Uterus (tissue), 4 donors: ENCODE results near the gene FEM1B. TPM values are rescaled to one million over a fixed set of nuclear protein-coding genes. Genes with fewer than 3 reads are reported as not detected.
A peak's percentile ranks its signal among the peaks of the same experiment; 100 is the strongest.

ENCODE experiments used
- DNase-seq, 2 donors: peaks; one replicate each; pipeline ENCODE4 v3.0.0-alpha.2; 2019 to 2020
- H3K27ac ChIP-seq, 2 donors: fragments of 200-600 bp; sonication (generic); 1 replicate in 1 of 2; 2 replicates in 1 of 2; pipeline ENCODE4 v1.5.1; 2016 to 2018
- H3K27me3 ChIP-seq, 2 donors: fragments of 200-600 bp; sonication (generic); one replicate each; pipeline ENCODE4 v1.5.1; 2018 to 2019; ENCODE audit warnings: control low read depth in 1 of 2
- H3K36me3 ChIP-seq, 2 donors: fragments of 200-600 bp; sonication (generic); one replicate each; pipeline ENCODE4 v1.5.1; 2019; ENCODE audit warnings: control low read depth in 1 of 2
- H3K4me1 ChIP-seq, 2 donors: fragments of 200-600 bp; sonication (generic); one replicate each; pipeline ENCODE4 v1.5.1; 2018 to 2019; ENCODE audit warnings: control low read depth in 1 of 2
- H3K4me3 ChIP-seq, 2 donors: fragments of 200-600 bp; sonication (generic); 1 replicate in 1 of 2; 2 replicates in 1 of 2; pipeline ENCODE4 v1.5.1; 2018 to 2019; ENCODE audit warnings: mild to moderate bottlenecking in 1 of 2
- H3K9me3 ChIP-seq, 2 donors: fragments of 200-600 bp; sonication (generic); one replicate each; pipeline ENCODE4 v1.5.1; 2019; ENCODE audit warnings: control low read depth in 1 of 2
- POLR2A ChIP-seq, 2 donors: fragments of 450-650 bp; IDR thresholded peaks; one replicate each; pipeline ENCODE4 v1.6.1; 2016; ENCODE audit warnings: antibody characterized with exemption in 2 of 2, mild to moderate bottlenecking in 1 of 2, moderate library complexity in 1 of 2
- intact Hi-C: fragments of 100-400 bp; cut with DNase I; formaldehyde crosslinking; loops from one replicate; pipeline ENCODE4 v1.15.1; 2023; ENCODE audit warnings: low total_unique reads
- total RNA-seq, 4 donors: library from RNA; depleted of rRNA in 3 of 4; stranded (reverse); fragments of >200 nt in 3 of 4; gene quantifications; one replicate each; pipeline versions ENCODE4 v1.1.0 to v1.2.4, GENCODE V29; 2014 to 2023
- TF ChIP-seq, protein P1 (sequence below), 4 experiments: fragments of 200-600 bp in 2 of 4; fragments of 450-650 bp in 2 of 4; sonication (generic) in 2 of 4; IDR thresholded peaks; one replicate each; pipeline ENCODE4 v1.5.1; 2016 to 2019; ENCODE audit warnings: antibody characterized with exemption in 4 of 4, mild to moderate bottlenecking in 2 of 4, moderate library complexity in 1 of 4
- donor health status: DM: yes; HTN: yes; CAD: no.

The FEM1B gene
- total RNA-seq, 4 donors from 2014 or later = 39.4 to 130 (median 77.4) TPM

DNA sequence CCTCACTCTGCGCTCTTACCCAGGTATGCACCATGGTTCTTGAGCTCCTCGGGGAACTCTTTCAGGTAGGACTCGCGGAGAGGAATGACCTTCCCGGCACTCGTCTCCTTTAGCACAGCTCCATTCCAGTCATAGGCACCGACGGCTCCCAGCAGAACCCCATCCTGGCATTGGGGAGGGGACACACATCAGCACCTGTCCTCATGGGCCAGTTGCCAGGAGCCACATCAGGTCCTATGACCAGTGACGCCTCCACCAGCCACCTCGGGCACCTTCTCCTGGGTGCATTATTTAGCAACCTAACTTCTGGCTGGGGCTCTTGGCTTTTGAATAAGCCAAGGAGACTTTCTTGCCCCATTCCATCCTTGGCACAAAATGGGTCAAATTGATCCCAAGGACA, 61.9 kb downstream of the FEM1B start:
- H3K4me3 ChIP-seq = no peak overlapping the region
- intact Hi-C loops = no loop called here
- no peak for DNase-seq
- peaks cover 14 to 30% of the 10 kb centered on the region in 2 donors for H3K4me1 ChIP-seq
- H3K9me3 ChIP-seq = no peaks in the 10 kb centered on the region
- no peaks in the 10 kb centered on the region for H3K36me3 ChIP-seq
- TF ChIP-seq, protein P1, sequence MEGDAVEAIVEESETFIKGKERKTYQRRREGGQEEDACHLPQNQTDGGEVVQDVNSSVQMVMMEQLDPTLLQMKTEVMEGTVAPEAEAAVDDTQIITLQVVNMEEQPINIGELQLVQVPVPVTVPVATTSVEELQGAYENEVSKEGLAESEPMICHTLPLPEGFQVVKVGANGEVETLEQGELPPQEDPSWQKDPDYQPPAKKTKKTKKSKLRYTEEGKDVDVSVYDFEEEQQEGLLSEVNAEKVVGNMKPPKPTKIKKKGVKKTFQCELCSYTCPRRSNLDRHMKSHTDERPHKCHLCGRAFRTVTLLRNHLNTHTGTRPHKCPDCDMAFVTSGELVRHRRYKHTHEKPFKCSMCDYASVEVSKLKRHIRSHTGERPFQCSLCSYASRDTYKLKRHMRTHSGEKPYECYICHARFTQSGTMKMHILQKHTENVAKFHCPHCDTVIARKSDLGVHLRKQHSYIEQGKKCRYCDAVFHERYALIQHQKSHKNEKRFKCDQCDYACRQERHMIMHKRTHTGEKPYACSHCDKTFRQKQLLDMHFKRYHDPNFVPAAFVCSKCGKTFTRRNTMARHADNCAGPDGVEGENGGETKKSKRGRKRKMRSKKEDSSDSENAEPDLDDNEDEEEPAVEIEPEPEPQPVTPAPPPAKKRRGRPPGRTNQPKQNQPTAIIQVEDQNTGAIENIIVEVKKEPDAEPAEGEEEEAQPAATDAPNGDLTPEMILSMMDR (IDR thresholded peaks at IDR 0.05) = no peak
- no peak for TF ChIP-seq POLR2A (IDR thresholded peaks at IDR 0.05)
- no peaks in the 10 kb centered on the region for H3K27me3 ChIP-seq
- H3K27ac ChIP-seq = peak overlapping the region; percentile 83 to 85

DNA sequence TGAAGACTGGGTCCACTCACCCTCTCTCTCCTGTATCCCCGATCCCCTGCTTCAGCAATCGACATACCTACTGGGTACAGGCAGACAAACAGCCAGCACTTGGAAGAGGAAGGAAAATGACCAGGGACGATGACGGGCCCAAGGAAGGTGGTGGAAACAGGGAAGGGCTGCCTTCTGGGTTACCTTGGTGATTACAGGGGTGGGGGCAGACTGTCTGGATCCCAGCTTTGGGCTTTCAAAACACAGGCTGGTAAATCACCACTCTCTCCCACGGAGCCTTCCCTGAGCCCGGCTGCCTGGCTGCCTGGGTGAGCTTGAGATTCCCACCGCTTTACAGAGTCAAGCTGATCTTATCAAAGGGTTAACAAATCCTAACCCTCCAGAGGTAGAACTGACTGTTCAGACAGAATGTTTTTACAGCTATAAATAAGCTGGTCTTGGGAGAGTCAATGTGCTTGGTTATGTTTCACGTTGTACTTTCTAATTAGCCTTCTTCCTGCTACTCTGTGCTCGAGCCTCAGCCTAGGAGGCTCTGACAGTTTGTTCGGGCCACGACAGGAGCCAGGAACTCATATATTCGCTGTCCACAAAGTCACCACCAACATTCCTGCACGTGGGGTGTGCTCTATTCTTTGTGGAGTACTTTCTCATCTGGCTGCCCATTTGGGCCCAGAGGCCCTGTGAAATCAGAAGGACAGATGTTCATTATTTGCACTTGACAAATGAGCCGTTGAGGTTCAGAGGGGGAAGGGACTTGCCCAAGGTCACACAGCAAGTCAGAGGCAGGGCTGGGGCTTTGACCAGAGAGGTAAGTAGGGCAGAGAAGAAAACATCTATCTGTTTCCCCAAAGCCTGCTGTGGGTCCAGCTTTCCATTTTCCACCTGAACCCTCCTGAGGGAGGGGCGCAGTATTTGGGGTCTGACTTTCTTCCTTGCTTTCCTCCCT, 63.5 kb downstream of the FEM1B start:
- Histone ChIP-seq H3K27ac (peak overlapping the region; percentile 83 to 85), H3K4me3 (no peak overlapping the region), H3K9me3 (no peaks in the 10 kb centered on the region), H3K36me3 (no peaks in the 10 kb centered on the region), H3K4me1 (peaks cover 14 to 16% of the 10 kb centered on the region in 2 donors), H3K27me3 (no peaks in the 10 kb centered on the region)
- TF ChIP-seq, protein P1 (IDR thresholded peaks at IDR 0.05) = peak in 1 of 4 experiments; percentile 14
- no peak for TF ChIP-seq POLR2A (IDR thresholded peaks at IDR 0.05)
- peak; percentile 51 to 81 for DNase-seq
- intact Hi-C loops = no loop called here

DNA sequence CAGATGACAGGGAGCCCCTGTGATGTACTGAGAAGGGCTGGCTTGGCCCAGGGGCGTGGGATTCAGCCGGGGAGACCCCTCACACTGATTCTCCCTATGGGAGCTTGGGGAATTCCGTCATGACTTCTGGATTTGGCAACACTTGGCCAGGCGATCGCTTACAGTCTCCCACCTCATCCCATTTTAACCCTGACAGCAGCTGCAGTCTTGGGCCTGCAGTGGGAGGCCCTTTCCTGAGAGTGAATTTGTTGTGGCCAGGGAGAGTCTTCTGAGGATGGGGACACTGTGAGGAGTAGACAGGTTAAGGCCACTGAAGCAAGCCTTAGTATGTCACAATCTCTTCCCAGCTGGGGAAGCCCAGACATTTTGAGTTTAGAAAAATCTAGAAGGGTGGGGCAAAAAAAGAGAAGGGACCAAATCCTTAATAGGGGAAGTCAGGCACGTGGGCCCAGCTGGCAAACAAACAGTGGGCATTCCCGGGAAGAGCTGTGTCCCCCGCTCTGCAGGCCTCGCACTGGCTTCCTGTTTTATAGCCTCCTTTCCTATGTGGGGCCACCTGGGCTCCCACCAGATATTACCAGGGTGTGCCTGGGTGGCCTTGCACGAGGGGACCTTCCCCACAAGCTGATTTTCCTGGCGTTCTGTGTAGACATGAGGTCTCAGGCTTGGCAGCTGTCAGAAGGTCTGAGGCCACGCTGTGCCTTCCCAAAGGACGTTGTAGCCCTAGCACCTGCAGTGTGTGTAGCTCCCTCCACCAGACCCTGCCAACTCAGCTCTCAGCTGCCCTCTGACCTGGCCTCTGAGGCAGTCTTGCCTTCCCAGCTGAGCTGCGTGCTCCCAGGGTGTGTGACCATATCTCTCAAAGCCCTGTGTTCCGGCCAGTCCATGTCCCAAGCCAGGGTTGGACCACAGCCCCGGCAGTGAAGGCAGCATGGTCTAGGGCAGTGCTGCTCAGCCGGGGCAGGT, 64.5 kb downstream of the FEM1B start:
- TF ChIP-seq POLR2A (IDR thresholded peaks at IDR 0.05) = no peak
- TF ChIP-seq, protein P1 (IDR thresholded peaks at IDR 0.05) = no peak
- H3K36me3 ChIP-seq = no peaks in the 10 kb centered on the region
- no peak overlapping the region for H3K4me3 ChIP-seq
- H3K27me3 ChIP-seq = no peaks in the 10 kb centered on the region
- intact Hi-C loops = no loop called here
- peaks cover 14 to 16% of the 10 kb centered on the region in 2 donors for H3K4me1 ChIP-seq
- no peaks in the 10 kb centered on the region for H3K9me3 ChIP-seq
- peak; percentile 64 to 66 for DNase-seq
- H3K27ac ChIP-seq = peak overlapping the region; percentile 83 to 85

DNA sequence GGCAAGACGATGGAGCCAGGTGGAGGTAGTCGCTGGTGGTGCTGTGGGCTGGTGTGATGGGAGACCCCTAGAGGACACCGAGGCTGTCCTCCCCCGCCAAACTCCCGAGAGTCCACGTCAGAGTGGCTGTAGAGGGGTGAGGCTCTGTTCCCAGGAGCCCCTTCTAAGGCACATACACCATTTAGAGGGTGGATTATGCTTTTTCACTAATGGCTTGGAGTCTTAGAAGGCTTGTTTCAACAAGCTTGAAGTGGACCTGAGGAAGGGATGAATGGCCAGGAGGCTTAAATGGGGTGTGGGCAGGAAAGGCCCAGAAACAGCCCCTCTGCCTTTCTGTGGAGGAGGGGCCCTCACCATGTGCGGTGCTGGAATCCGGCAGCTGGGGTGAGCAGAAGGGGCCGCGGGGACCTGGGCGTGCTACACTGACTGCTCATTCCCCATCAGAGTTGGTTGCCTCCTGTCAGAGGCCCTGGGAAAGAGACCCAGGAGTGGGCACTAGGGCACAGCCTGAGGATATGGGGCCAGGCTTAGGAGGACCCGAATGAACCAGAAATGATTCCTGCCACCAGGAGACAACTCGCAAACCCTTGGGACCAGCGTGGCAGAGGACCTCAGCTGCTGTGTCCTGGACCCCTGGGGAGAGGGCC, 66.2 kb downstream of the FEM1B start:
- Histone ChIP-seq H3K9me3 (no peaks in the 10 kb centered on the region), H3K36me3 (no peaks in the 10 kb centered on the region), H3K4me3 (no peak overlapping the region), H3K4me1 (peaks cover 14 to 16% of the 10 kb centered on the region in 2 donors), H3K27ac (peak overlapping the region; percentile 83 to 85), H3K27me3 (no peaks in the 10 kb centered on the region)
- no peak for DNase-seq
- TF ChIP-seq, protein P1 (IDR thresholded peaks at IDR 0.05) = no peak
- no peak for TF ChIP-seq POLR2A (IDR thresholded peaks at IDR 0.05)
- intact Hi-C loops = no loop called here
